Mucosa of stomach (tissue), 1 donor: ENCODE results near the gene GNA12.

Experiments used
- H3K27me3 ChIP-seq: one replicate; pipeline ENCODE4 v1.7.0; 2013; ENCODE audit warnings: mild to moderate bottlenecking, low read length; ENCODE audit not compliant: control insufficient read depth, insufficient read depth
- H3K36me3 ChIP-seq: one replicate; pipeline ENCODE4 v1.7.0; 2013; ENCODE audit warnings: low read length; ENCODE audit not compliant: control insufficient read depth, insufficient read depth
- H3K4me1 ChIP-seq: one replicate; pipeline ENCODE4 v1.7.0; 2013; ENCODE audit warnings: mild to moderate bottlenecking, low read length; ENCODE audit not compliant: control insufficient read depth, insufficient read depth
- H3K4me3 ChIP-seq: one replicate; pipeline ENCODE4 v1.7.0; 2013; ENCODE audit warnings: low read length
- H3K9ac ChIP-seq: one replicate; pipeline ENCODE4 v1.7.0; 2013; ENCODE audit warnings: mild to moderate bottlenecking, low read length, moderate library complexity
- H3K9me3 ChIP-seq: one replicate; pipeline ENCODE4 v1.7.0; 2013; ENCODE audit warnings: mild to moderate bottlenecking, low read length, moderate library complexity; ENCODE audit not compliant: control insufficient read depth
- donor health status: Pancreatic carcinoma.

GNA12 gene

DNA sequence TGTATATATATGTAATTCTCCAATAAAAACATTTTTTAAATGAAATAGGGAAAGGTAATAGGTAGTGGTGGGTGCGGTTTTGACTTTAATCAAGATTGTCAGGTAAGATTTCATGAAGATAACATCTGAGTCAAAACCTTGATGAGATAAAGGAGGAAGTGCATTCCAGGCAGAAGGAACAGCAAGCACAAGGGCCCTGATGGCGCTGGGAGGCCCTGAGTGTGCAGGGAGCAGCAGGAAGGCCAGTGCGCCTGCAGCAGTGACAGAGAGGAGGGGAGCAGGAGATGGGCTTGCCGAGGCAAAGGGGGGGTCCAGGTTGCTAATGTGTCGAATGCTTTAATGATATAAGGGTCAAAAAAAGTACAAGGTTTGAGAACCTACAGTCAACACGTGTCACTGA is 69.8 kb downstream of the GNA12 start:
- Histone ChIP-seq H3K27me3 (no peaks in the 10 kb centered on the region), H3K4me3 (no peak overlapping the region)

DNA sequence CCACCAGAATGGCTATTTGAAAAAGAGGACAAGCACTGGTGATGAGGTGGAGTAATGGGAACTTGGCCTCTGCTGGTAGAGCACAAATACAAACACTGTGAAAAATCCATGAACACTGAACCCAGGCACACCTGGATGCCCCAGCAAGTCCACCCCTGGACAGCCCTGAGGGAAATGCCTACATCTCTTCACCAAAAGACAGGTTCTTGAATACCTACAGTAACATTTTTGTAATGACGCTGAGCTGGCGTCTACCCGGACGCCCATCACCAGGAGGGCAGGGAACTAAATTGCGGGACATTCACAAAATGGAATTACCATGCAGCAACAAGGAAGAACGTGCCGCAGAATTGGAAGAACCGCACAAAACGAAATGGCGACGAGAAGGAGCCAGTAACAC is 70.5 kb downstream of the GNA12 start:
- no peak overlapping the region for H3K9ac ChIP-seq
- no peaks in the 10 kb centered on the region for H3K27me3 ChIP-seq
- no peaks in the 10 kb centered on the region for H3K9me3 ChIP-seq
- H3K36me3 ChIP-seq = no peaks in the 10 kb centered on the region
- H3K4me1 ChIP-seq = no peaks in the 10 kb centered on the region
- no peak overlapping the region for H3K4me3 ChIP-seq

More for the DNA sequence above, 69.8 kb downstream of the GNA12 start:
- Histone ChIP-seq H3K36me3 (no peaks in the 10 kb centered on the region), H3K9ac (no peak overlapping the region), H3K9me3 (no peaks in the 10 kb centered on the region), H3K4me1 (no peaks in the 10 kb centered on the region)

DNA sequence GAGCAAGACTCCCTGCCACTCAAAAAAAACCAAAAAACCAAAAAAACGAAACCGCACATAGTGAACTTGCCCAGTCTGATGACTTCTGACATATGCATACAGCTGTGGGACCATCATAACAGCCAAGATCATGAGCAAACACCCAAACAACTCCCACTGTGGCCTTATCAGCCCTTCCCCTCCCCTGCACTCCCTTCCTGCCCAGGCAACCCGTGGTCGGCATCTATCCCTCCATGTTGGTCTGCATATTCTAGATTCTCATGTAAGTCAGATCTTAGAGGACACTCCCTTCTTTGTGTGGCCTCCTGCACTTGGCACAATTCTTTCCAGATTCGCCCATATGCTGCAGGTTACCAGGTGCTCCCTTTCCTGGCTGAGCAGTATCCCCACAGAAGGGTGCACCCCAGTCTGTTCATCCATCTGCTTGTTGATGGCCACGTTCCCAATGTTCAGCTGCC is 72.8 kb downstream of the GNA12 start:
- Histone ChIP-seq H3K9me3 (no peaks in the 10 kb centered on the region), H3K36me3 (no peaks in the 10 kb centered on the region), H3K9ac (no peak overlapping the region), H3K27me3 (no peaks in the 10 kb centered on the region), H3K4me3 (no peak overlapping the region), H3K4me1 (no peaks in the 10 kb centered on the region)

DNA sequence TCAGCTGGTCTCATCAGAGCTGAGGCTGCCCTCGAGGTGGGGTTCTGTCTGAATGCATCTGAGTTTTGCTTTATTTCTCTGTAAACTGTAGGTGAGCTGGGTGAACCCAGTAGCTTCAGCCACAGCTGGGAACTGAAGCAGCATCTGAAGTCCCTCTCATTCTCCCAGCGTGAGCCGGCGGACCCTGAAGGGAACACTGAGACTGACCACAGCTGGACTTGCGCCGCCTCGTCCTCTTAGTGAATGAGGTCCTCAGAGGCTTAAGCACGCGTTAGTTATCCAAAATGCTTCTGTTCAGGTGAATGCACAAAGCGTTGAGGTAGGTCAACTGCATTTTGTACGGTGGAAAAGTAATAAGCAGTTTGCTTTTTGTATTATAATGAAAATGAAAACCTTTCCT is 79.5 kb downstream of the GNA12 start:
- Histone ChIP-seq H3K9ac (no peak overlapping the region), H3K4me1 (peaks cover 30% of the 10 kb centered on the region), H3K36me3 (no peaks in the 10 kb centered on the region), H3K4me3 (no peak overlapping the region), H3K27me3 (no peaks in the 10 kb centered on the region), H3K9me3 (no peaks in the 10 kb centered on the region)

DNA sequence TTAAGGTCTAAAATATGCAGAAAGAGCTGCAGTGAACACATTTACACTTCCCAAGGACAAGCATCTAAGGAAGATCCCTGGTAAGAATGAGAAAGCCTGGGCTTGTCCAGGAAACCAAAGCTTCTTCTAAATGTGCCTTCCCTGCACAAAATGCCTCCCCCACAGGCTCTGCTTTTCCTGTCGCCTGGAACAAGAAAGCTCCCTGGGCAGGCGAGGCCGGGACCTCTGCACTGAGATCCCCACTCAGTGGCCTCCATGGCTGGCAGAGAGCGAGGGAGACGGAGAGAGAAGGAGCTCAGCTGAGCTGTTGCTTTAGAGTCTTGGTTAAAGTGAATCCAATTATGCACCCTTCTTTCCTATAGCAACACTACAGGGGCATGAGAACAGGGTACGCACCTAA is 80.5 kb downstream of the GNA12 start:
- no peaks in the 10 kb centered on the region for H3K36me3 ChIP-seq
- H3K27me3 ChIP-seq = no peaks in the 10 kb centered on the region
- H3K9me3 ChIP-seq = no peaks in the 10 kb centered on the region
- H3K9ac ChIP-seq = no peak overlapping the region
- H3K4me1 ChIP-seq = peaks cover 36% of the 10 kb centered on the region
- no peak overlapping the region for H3K4me3 ChIP-seq

DNA sequence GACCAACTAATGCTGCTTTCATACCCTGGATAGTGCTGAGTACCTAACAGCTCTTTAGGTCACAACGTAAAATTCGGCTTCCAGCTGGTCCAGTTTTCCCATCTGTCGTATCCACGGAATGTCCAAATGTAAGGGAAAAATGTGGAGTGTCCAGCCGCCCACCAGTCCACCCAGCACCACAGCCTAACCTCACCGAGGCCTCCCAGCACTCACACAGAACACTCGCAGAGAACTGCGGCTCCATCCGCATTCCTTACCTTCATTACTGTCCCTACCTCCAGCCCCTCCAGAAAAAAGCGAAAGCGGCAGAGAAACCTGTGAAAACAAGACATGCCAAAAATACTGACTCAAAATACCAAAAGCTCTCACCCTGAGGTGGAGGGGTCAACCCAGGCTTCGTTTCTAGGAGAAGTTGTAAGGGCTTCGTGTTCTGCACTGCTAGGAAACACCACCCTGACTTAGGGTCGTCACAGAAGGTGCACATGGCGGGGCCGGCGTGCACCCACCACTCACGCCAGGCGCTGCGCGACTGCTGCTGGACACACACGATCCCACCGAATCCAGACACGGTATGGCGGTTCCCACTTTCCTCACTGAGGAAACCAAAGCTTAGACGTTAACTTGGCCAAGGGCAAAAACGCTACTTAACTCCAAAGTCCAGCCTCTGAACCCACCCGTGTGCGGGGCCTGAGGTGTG is 82.2 kb downstream of the GNA12 start:
- H3K4me3 ChIP-seq = no peak overlapping the region
- H3K4me1 ChIP-seq = peaks cover 49% of the 10 kb centered on the region
- no peak overlapping the region for H3K9ac ChIP-seq
- no peaks in the 10 kb centered on the region for H3K9me3 ChIP-seq
- no peaks in the 10 kb centered on the region for H3K36me3 ChIP-seq
- no peaks in the 10 kb centered on the region for H3K27me3 ChIP-seq

DNA sequence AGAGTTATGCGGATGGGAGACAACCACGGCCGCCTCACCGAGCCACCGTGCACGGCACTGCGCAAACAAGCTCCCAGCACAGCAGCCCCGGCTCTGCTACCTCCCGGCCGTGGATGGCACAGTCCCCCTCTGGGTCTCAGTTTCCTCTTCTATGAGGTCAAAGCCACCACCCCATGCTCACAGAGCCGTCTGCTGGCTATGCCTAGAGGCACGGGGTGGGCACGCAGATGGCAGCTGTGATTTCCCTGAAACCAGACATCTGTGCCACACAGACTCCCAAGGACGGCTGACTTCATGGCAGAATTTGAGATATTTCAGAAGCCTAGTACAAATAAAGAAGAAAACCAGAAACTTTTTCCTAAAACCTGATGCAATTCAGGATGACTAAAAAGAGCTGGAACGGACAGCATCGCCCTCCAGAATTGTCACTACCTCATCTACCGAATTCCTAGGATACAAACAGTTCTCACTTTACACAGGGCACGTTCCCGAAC is 82.9 kb downstream of the GNA12 start:
- no peaks in the 10 kb centered on the region for H3K27me3 ChIP-seq
- no peaks in the 10 kb centered on the region for H3K36me3 ChIP-seq
- no peak overlapping the region for H3K9ac ChIP-seq
- no peaks in the 10 kb centered on the region for H3K9me3 ChIP-seq
- peaks cover 49% of the 10 kb centered on the region for H3K4me1 ChIP-seq
- H3K4me3 ChIP-seq = no peak overlapping the region

DNA sequence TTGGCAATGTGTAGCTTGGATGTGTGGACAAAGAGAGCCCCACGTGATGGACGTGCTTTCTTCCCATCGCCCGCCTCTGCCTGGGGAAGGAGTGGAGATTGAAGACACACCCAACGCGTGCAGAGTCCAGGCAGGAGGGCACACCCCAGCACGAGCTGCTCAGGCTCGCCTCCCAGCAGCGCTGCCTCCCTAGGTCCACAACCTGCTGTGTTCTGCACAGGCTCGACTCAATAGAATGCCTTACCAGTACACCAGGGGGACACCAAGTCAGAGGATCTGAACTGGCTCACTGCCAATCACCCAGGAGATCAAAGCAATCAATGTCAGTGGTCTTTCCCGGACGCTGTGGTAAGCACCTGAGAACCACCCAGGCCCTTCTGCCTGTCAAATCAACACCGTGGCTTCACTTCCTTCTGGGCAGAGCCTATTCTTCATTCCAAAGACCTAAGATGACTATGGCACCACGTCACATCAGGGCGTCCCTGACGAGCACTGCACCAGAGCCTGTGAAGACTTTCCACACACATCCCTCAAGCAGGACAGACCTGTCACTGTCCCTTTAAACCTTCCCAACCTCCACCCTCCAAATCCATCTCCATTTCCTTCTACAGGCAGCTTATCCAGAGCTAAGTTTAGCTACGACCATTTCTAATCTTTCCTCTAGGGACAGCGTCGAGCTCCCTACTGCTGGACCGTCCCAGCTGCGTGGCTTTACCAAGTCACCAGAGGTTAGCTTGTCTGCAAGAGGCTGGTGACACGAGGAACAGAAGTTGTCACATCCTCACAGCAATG is 83.8 kb downstream of the GNA12 start:
- no peaks in the 10 kb centered on the region for H3K27me3 ChIP-seq
- H3K9me3 ChIP-seq = no peaks in the 10 kb centered on the region
- H3K4me1 ChIP-seq = peaks cover 49% of the 10 kb centered on the region
- no peak overlapping the region for H3K4me3 ChIP-seq
- H3K36me3 ChIP-seq = no peaks in the 10 kb centered on the region
- H3K9ac ChIP-seq = peak overlapping the region; percentile 6

DNA sequence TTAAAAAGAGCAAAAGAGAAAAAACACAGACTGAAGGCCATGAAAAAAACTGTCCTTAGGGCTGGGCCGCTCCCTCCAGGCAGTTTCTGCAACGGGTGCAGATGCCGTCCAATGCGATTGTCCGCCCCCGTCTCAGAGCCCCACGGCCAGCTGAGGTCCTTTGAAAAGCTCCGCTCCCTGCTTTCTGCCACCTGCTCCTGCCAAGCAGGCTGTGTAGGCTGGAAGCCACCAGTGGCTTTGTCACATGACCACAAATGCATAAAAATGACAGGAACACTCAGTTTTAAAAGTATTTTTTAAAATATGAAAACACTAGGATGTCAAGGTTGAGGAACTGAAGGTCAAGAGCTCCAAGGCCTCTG is 84.4 kb downstream of the GNA12 start:
- Histone ChIP-seq H3K27me3 (no peaks in the 10 kb centered on the region), H3K36me3 (no peaks in the 10 kb centered on the region), H3K9ac (no peak overlapping the region), H3K9me3 (no peaks in the 10 kb centered on the region), H3K4me1 (peaks cover 49% of the 10 kb centered on the region), H3K4me3 (no peak overlapping the region)

DNA sequence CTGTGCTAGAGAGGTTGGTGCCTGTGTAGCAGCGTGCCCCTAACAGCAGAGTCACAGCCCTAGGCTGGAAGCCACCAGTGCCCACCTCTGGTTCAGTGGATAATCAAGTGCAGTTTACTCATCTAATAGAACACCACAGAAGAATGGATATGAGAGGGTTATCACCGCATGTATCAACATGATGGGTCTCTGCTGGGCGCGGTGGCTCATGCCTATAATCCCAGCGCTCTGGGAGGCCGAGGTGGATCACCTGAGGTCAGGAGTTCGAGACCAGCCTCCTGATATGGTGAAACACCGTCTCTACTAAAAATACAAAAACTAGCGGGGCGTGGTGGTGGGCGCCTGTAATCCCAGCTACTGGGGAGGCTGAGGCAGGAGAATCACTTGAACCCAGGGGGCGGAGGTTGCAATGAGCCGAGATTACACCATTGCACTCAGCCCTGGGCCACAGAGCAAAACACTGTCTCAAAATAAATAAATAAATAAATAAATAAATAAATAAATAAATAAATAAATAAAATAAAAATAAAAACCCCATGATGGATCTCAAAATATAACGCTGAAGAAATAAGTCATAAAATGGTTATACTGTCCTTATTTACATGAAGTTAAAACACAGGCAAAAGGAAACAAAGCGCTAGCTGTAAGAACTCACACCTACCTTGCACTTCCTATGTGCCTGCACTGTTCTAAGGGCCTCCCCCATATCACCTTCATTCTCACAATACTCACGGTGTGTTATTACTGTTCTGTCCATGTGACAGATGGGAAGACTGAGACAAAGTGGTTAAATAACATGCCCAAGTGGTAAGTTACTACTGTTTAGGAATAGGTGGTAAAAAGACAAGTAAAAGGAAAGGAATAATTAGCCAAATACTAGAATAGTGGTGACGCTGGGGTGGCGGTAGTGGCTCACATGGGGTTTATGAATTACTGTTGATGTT is 85.2 kb downstream of the GNA12 start:
- Histone ChIP-seq H3K4me1 (peaks cover 49% of the 10 kb centered on the region), H3K9ac (no peak overlapping the region), H3K4me3 (no peak overlapping the region), H3K27me3 (no peaks in the 10 kb centered on the region), H3K36me3 (no peaks in the 10 kb centered on the region), H3K9me3 (no peaks in the 10 kb centered on the region)

DNA sequence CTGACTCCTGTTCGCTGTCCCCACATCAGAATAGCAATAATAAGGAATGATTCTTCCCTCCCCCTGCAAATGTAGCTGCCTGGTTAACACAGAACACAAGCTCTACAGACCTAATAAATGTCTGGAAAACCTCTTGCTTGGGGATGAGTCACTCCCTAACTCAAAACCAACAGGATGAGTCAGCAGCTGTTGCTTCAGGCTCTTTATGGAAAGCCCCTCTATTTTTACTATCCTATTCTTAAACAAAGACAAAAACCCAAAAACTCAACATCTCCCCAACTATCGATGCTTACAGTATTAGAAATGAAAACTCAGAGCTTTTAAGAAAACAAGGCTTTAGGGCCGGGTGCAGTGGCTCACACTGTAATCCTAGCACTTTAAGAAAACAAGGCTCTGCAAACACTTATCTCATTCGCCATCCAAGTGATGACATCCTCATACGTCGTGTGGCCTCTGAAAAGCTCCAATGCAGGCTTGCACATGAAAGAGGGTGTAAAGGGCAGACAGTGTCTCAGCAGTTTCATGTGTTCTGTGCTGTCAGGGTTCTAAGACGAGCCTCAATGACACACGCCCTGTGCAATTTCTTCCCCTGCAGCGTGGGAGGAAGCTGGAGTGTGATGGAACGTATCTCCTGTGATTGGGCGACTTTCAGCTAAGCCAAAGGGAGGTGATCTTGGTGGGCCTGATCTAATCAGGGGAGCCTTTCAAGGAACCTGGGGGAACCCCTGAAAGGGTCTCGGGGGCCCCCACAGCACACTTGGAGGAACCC is 86.0 kb downstream of the GNA12 start:
- H3K4me1 ChIP-seq = peaks cover 43% of the 10 kb centered on the region
- H3K27me3 ChIP-seq = no peaks in the 10 kb centered on the region
- H3K4me3 ChIP-seq = no peak overlapping the region

More for the DNA sequence above, 86.0 kb downstream of the GNA12 start:
- Histone ChIP-seq H3K9me3 (no peaks in the 10 kb centered on the region), H3K9ac (no peak overlapping the region), H3K36me3 (no peaks in the 10 kb centered on the region)
